ENCODE results near the gene CACNA1B.

CACNA1B gene

GRCh38 chr9:138040446-138041430 is 163.2 kb downstream of the CACNA1B start:
- no peak for DNase-seq (ENCODE audit: low spot score)

GRCh38 chr9:138042146-138042545 is 164.6 kb downstream of the CACNA1B start:
- no peak for DNase-seq (ENCODE audit: low spot score)

DNA sequence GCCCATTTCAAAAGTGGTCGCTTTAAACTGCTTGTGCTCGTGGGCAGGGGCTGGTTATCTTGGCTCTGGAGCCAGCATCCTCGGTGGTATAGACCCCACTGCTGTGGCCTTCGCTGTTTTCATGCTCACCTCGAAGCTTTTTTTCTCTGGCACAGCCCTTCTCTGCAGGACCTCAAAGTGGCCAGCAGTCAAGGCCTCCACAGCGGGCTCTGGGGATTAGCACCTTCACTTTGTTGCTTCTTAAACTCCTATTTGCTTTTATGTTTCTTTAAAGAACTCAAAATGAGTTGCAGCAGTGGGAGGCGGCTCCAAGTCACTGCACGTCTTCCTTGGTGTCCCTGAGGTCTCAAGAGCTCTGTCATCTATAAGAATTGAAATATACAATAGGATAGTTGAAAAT is 165.1 kb downstream of the CACNA1B start:
- no peak for DNase-seq (ENCODE audit: low spot score)

GRCh38 chr9:138043061-138043410 is 165.5 kb downstream of the CACNA1B start:
- DNase-seq (ENCODE audit: low spot score): no peak

DNA sequence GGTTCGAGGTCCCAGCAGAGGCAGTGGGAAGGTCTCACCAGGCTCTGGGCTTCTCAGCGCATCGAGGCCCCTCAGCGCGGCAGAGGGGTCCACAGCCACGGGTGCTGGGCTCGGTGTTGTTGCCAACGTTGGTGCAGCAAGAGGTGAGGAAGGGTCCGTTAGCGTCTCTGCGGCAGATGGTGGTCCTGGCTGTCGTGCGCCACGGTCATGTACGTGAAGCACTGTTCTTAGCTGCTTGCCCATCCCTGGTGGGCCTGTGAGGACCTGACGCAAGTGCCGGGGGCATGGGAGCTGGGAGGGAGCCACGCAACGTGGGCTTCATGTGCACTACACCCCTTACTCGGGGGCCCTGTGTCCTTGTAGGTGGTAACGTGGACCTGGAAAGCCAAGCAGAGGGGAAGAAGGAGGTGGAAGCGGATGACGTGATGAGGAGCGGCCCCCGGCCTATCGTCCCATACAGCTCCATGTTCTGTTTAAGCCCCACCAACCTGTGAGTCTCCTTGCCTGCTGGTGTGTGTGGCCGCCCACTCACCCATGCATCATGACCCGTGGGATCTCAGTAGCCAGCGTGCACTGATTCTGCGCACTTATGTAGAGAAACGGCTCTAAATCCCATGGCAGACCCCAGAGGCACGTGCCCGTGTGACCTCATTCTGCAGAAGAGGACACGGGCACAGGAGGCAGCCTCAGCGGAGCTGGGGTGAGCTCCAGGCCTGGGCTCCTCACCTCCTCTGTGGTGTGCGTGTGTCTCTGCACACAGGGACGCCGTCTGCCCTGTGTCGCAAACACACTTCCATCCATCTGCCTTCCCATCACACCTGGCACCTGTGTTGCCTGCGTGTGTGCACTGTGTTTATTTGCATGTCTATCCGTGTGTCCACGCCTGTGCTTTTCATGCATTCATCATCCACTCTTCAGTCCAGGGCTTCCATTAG is 166.1 kb downstream of the CACNA1B start:
- DNase-seq (ENCODE audit: low spot score): no peak

DNA sequence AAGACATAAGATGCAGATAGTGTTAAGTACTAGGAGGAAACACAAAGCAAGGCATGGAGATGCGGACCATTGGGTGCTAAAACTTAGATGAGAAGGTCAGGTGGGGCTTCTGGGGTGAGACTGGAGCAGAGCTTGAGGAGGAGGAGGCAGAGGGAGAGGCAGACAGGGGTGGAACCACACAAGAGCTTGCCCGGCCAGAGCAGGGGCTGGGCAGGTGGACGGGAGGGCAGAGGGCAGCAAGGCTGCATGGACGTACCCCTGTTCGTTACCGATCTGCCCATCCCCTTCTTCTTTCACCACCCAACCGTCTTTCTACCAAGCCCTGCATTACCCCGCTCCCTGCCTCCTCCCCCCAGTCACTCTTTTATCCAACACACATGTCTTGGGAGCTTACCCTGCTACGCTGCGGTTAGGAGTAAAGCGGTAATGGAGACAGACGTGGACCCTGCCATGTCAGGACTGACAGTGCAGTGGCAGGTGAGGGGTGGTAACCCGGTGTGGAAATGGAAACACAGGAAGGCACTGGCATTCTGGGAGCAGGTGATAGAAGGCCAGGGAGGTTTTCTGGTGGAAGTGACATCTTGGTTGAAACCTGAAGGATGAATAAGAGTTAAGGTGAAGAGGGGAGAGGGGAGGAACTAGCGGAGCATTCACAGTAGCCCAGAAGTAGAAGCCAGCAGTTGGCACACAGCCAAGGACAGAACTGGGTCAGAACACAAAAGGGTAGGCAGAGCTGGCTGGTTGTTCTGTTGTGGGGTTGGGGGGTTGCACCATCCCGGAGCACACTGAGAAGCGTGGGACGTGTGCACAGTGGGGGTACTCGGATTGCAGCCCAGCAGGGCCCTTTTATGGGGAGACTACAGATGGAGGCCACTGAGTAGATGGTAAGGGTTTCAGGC is 167.2 kb downstream of the CACNA1B start:
- DNase-seq (ENCODE audit: low spot score): no peak

- DNase-seq (ENCODE audit: low spot score): no peak
These were observed 168.2 kb downstream of the CACNA1B start for GRCh38 chr9:138045541-138046490.

- DNase-seq (ENCODE audit: low spot score): no peak
These were observed 169.2 kb downstream of the CACNA1B start for GRCh38 chr9:138046641-138047301.

- DNase-seq (ENCODE audit: low spot score): no peak
These were observed 170.0 kb downstream of the CACNA1B start for GRCh38 chr9:138047469-138048040.

DNA sequence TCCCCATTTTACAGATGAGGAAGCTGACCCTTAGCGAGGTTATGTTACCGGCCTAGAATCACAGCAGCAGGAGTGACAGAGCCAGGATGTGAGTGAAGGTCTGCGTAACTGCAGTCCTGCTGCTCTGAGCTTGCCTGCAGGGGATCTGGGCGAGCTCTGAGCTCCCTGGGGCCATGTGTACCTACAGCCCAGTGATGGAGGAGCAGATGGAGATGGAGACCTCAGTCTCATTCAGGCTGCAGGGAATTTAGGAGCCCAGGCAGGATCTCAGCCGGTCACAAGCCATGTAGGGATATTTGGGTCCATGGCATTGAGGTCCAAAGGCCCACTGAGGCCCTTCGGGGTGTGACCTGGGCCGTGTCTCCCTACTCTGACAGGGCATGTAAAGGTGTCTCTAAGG is 170.6 kb downstream of the CACNA1B start:
- no peak for DNase-seq (ENCODE audit: low spot score)

DNA sequence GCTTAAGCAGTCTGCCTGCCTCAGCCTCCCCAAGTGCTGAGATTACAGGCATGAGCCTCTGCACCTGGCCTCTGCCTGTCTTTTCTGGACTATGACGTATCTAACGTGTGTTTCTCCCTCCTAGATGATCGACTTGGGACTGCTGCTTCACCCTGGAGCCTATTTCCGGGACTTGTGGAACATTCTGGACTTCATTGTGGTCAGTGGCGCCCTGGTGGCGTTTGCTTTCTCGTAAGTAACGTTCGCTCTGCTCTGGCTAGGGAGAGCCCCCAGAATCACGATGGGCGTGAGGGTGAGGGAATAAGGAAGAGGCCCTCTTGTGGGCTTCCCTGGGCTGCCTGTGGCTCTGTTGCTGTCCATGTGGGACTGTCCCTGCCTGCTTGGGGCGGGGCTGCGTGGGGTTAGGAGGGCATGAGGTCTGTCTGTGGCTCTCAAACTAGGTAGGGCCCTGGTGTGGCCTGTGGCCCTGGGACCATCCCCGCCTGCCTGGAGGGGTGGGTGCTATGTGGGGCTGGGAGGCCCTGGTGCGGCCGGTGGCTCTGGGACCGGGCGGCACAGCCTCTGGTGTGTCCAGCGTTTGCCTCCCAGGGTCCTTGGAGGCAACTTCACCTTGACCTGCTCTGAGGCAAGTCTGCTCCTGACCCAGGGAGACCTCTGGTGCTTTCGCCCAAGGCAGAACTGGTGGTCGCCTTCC is 171.7 kb downstream of the CACNA1B start:
- DNase-seq (ENCODE audit: low spot score): no peak

DNA sequence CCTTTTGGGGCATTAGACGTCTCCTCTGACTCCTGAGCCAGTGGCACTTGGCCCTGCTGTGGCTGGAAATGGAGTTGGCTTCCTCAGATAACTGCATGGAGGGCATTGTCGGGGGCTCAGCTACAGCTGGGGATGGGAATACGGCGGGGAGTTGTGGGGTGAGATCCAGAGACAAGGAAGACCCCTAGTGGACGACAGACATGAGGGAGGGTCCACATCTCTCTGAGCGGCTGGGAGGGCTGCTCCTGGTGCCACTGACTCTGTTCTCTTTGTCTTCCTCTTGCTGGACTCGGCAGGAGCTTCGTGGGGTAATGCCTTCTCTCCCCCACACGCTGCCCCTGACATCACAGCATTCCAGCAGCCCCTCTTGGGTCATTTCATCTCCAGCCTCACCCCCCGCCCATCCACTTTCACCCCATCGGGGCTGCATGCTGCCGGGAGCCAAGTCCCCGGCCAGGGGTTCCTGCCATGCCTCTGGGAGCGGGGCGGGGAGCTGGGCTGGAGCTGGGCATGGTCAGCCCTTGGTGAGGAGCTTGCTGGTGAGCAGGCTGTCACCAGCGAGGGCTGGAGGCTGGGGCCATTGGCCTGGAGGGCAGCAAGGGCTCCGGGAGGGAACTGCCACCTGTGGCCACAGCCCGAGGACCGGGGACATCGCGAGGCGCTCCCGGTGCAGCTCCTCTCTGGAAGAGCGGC is 172.3 kb downstream of the CACNA1B start:
- no peak for DNase-seq (ENCODE audit: low spot score)

GRCh38 chr9:138050472-138051330 is 173.1 kb downstream of the CACNA1B start:
- DNase-seq (ENCODE audit: low spot score): no peak

GRCh38 chr9:138051586-138052321 is 174.2 kb downstream of the CACNA1B start:
- DNase-seq (ENCODE audit: low spot score): no peak

DNA sequence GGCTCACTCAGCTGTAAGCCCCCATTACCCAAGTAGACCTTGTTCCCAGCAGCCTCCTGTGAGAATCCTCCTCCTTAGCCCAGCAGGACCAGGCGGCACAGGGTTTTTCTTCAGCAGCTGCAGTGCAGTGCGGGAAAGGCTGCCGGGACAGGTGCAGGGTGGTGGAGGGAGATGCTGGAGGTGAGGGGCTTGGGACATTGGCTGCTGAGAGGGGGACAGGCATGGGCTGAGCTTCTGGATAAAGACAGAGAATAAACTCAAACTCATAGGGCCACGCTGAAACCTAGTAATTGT is 174.7 kb downstream of the CACNA1B start:
- no peak for DNase-seq (ENCODE audit: low spot score)

DNA sequence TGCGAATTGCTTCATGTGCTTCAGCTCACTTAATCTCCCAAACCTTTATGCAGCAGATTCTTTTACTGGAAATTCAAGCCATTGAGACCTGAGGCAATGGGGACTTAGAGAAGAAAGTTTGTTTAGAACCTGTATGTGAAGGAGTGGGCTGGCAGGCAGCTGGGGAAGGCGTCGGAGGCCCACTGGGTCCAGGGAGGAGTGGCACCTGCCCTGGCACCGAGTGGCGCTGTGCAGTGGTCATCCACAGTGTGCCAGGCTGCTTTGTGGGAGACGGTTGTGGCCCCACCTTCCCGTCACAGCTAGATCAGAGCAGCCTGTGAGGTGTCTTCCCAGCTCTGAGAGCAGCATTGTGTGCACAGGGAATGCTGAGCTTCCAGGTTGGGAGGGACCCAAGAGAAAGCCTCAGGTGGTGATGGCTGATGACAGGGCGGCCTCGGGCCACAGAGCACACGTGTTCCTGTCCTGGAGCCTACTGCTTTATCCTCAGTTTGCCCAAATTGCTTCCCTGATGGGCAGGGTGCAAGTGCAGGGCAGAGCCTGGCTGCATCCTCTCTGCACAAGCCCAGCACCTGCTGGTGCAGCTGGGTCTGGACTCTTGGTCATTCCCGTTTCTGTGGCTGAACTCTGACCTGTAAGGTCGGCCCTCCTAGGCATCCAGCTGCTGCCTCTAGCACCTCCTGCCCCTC is 175.2 kb downstream of the CACNA1B start:
- no peak for DNase-seq (ENCODE audit: low spot score)

All from kidney tubule cell (primary cell).